Measurements from ENCODE around the gene ZMYND8. TPM values are rescaled to one million over a fixed set of nuclear protein-coding genes. Genes with fewer than 3 reads are reported as not detected.

ZMYND8 gene
- total RNA-seq, 4 donors from 2014 or later, result 29.7 to 42.4 (median 30.9) TPM

DNA sequence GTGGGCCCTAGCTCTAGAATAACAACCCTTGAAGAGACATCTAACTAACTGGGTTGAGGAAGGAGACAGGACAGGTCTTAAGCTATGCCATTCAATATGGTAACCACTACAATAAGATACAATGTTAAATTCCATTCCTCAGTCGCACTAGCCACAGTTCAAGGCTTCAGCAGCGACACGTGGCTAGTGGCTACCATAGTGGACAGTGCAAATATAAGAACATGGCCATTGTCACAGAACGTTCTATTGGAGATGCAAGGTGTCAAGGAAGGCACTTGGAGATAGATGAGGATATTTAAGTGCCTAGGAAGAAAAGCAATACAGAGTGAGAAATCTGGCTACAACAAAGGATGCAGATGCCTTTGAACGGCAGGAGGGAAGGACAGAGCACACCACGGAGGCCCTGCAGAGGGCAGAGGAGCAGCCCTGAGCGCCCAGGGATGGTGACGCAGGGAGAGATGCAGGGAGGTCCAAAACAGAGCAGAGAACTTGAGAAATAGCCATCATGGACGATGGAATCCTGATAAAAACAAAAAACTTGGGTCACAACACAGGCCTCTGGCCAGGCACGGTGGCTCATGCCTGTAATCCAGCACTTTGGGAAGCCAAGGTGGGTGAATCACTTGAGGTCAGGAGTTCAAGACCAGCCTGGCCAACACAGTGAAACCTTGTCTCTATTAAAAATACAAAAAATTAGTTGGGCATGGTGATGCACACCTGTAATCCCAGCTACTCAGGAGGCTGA is 140.7 kb downstream of the ZMYND8 start:
- Histone ChIP-seq H3K27me3 (no peaks in the 10 kb centered on the region), H3K4me1 (peaks cover 9 to 22% of the 10 kb centered on the region in 2 donors), H3K36me3 (peaks cover 10 to 18% of the 10 kb centered on the region in 2 donors), H3K9me3 (no peaks in the 10 kb centered on the region), H3K27ac (peak overlapping the region; percentile 8 to 65 (median 8)), H3K4me3 (replicated peaks in 1 of 3) (no peak overlapping the region)
- no peak for TF ChIP-seq POLR2A (IDR thresholded peaks at IDR 0.05)
- TF ChIP-seq, protein P1, sequence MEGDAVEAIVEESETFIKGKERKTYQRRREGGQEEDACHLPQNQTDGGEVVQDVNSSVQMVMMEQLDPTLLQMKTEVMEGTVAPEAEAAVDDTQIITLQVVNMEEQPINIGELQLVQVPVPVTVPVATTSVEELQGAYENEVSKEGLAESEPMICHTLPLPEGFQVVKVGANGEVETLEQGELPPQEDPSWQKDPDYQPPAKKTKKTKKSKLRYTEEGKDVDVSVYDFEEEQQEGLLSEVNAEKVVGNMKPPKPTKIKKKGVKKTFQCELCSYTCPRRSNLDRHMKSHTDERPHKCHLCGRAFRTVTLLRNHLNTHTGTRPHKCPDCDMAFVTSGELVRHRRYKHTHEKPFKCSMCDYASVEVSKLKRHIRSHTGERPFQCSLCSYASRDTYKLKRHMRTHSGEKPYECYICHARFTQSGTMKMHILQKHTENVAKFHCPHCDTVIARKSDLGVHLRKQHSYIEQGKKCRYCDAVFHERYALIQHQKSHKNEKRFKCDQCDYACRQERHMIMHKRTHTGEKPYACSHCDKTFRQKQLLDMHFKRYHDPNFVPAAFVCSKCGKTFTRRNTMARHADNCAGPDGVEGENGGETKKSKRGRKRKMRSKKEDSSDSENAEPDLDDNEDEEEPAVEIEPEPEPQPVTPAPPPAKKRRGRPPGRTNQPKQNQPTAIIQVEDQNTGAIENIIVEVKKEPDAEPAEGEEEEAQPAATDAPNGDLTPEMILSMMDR (IDR thresholded peaks at IDR 0.05), result no peak
- WGBS, 2 donors, result 92 to 93% methylated on average over 10 of the region's 10 CpGs
- no peak for DNase-seq
- intact Hi-C loops (cut with DNase I), result no loop called here

DNA sequence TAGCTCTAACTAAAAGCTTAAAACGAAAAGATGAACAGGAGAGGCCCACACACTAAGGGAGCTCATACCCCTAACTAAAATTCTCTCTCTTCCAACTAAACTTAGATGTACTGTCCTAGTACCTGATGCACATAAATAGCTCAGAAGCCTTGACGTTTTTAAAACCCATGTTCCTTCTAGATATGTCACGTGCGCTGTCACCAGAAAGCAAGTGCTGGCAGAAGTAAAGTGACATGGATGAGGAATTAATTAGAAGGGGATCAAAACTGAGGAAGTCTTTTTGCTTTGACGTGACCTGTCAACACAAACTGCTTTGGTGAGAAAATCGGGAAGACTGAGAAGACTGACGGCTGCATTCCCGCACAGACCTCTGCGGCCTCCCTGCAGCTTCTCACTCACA is 142.5 kb downstream of the ZMYND8 start:
- Histone ChIP-seq H3K27ac (no peak overlapping the region), H3K4me3 (replicated peaks in 1 of 3) (no peak overlapping the region), H3K36me3 (peaks cover 18 to 26% of the 10 kb centered on the region in 2 donors), H3K27me3 (no peaks in the 10 kb centered on the region), H3K9me3 (no peaks in the 10 kb centered on the region), H3K4me1 (peaks cover 9 to 22% of the 10 kb centered on the region in 2 donors)
- DNase-seq, result no peak
- intact Hi-C loops (cut with DNase I), result no loop called here
- WGBS, 2 donors, result 95% methylated on average over 9 of the region's 9 CpGs
- TF ChIP-seq, protein P1 (IDR thresholded peaks at IDR 0.05), result no peak
- TF ChIP-seq POLR2A (IDR thresholded peaks at IDR 0.05), result no peak

DNA sequence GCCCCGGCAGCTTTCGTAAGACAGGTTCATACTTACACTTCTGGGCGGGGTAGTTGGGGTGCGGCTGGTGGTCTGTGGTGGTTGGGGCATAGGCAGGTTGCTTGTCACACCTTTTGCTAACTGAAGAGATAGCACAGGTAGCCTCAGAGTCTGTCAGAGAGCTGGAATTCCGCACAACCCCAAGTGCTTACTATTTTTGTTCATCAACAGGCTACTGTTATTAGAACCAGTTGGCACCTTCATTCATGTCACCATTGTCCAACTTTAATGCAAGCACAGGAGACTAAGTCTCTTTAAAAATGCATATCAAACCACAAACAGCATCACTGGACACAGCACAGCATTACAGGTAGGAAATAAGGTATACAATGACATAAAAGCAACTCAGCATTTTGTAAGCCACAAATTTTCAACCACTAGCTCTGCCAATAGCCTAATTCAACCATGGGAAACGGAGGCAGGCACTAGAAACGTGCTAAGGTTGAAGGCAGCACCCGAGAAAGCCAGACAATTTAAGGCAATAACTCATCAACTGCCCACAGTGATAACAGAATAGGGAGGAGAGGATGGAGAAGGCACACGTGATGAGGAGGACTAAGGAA is 143.8 kb downstream of the ZMYND8 start:
- intact Hi-C loops (cut with DNase I), result no loop called here
- Histone ChIP-seq H3K4me1 (peaks cover 9 to 18% of the 10 kb centered on the region in 2 donors), H3K9me3 (no peaks in the 10 kb centered on the region), H3K4me3 (replicated peaks in 1 of 3) (no peak overlapping the region), H3K27me3 (no peaks in the 10 kb centered on the region), H3K36me3 (peaks cover 18 to 30% of the 10 kb centered on the region in 2 donors), H3K27ac (no peak overlapping the region)
- 95 to 97% methylated on average over 9 of the region's 9 CpGs for WGBS, 2 donors
- no peak for DNase-seq
- TF ChIP-seq POLR2A (IDR thresholded peaks at IDR 0.05), result no peak
- TF ChIP-seq, protein P1 (IDR thresholded peaks at IDR 0.05), result no peak

DNA sequence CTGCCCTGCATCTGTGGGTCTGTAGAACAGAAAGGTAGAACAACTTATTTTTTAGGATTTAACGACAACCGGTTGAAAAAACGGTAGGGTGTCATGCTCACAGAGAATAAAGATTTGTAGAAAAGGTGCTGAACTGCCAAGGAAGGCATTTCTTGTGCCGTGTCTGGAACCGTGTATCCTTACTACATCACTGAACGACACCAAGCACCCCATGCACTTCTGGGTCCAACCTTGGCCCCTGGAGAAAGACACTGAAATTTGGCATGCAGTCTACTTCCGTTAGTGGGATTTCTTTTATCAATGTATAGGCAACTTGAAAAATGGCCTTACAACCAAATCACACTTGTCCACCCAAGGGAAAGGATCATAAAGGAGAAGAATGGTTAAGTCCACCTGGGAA is 145.5 kb downstream of the ZMYND8 start:
- no peak for TF ChIP-seq POLR2A (IDR thresholded peaks at IDR 0.05)
- TF ChIP-seq, protein P1 (IDR thresholded peaks at IDR 0.05), result no peak
- no peak overlapping the region for H3K4me3 ChIP-seq (replicated peaks in 1 of 3)
- intact Hi-C loops (cut with DNase I), result no loop called here
- H3K27ac ChIP-seq, result no peak overlapping the region
- no peak for DNase-seq
- H3K27me3 ChIP-seq, result no peaks in the 10 kb centered on the region
- peaks cover 4 to 15% of the 10 kb centered on the region in 2 donors for H3K4me1 ChIP-seq
- no peaks in the 10 kb centered on the region for H3K9me3 ChIP-seq
- H3K36me3 ChIP-seq, result peaks cover 18 to 30% of the 10 kb centered on the region in 2 donors
- WGBS, 2 donors, result 95% methylated on average over 7 of the region's 7 CpGs

DNA sequence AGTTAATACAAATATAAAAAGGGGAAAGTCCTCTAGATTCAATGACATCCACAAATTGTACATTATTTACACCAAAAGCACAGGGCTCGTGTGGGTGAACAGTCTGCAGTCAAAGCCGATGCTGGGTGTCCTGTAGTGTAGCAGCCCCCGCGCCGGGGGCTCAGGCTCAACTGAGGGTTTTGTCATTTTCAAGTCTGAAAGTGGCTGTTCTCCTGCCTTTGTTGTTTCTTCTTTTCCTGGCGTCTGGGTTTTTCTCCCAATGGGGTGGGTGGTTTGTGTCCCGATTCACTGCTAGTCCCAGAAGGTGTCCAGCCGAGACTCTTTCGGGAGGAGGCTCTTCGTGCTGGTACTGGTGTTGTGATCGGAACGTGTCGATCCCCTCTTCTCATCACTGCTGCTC is 146.0 kb downstream of the ZMYND8 start:
- no peak for TF ChIP-seq POLR2A (IDR thresholded peaks at IDR 0.05)
- TF ChIP-seq, protein P1 (IDR thresholded peaks at IDR 0.05), result no peak
- Histone ChIP-seq H3K4me1 (peaks cover 0 to 10% of the 10 kb centered on the region in 2 donors), H3K27me3 (no peaks in the 10 kb centered on the region), H3K27ac (no peak overlapping the region), H3K4me3 (replicated peaks in 1 of 3) (no peak overlapping the region), H3K36me3 (peaks cover 18 to 30% of the 10 kb centered on the region in 2 donors), H3K9me3 (no peaks in the 10 kb centered on the region)
- intact Hi-C loops (cut with DNase I), result no loop called here
- DNase-seq, result no peak
- WGBS, 2 donors, result 94 to 95% methylated on average over 13 of the region's 13 CpGs

All from thyroid gland (tissue), 4 donors.